ENCODE data around the gene PTRH2. TPM values are rescaled to one million over a fixed set of nuclear protein-coding genes. Genes with fewer than 3 reads are reported as not detected.

PTRH2 gene
- total and polyA plus RNA-seq, 2 donors (not counting 3 experiments of a cell fraction or from before 2014, with no cell fraction given): 40.1 to 46.7 TPM

DNA sequence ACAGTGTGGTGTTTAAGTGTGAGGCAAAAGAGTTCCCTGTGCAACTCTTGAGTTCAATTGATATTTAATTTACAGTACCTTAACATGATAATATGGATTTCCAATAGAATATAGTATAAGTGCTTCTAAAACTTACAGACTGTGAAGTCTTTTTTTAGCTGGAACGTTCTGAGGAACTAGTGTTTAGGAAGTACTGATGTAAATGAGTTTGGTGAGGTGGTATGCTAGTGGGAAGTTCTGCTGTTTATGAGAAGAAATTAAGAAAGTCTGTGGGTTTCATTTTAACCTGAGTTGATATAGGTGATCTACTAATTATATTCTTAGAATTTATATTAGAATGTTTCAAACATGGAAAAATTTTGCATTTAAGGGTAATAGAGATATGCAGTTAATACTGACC lies 32.0 kb downstream of the PTRH2 start:
- Histone ChIP-seq H2AFZ (ENCODE audit: low read depth, low read length) (no peak overlapping the region), H3K27me3 (ENCODE audit: control insufficient read depth in 2 of 2, insufficient read depth in 2 of 2, low read length in 2 of 2) (no peaks in the 10 kb centered on the region), H3K9ac (replicated peaks; ENCODE audit: extremely low read depth, insufficient read depth, low read length) (no peak overlapping the region), H3K9me1 (replicated peaks; ENCODE audit: control insufficient read depth, extremely low read depth, insufficient read depth, low read length) (no peaks in the 10 kb centered on the region), H3K27ac (ENCODE audit: insufficient read depth, low read depth, low read length) (no peak overlapping the region), H3K4me1 (ENCODE audit: control insufficient read depth, extremely low read depth, insufficient read depth, low read length) (peaks cover 16% of the 10 kb centered on the region), H3K4me2 (ENCODE audit: insufficient read depth, low read length) (no peak overlapping the region), H3K9me3 (replicated peaks; ENCODE audit: control insufficient read depth, insufficient read depth, low read length) (no peaks in the 10 kb centered on the region), H3K79me2 (ENCODE audit: control insufficient read depth, insufficient read depth, low read length) (peaks cover 44% of the 10 kb centered on the region), H3K4me3 (replicated peaks in 1 of 3; ENCODE audit: insufficient read depth in 1 of 3, low read depth in 1 of 3, low read length in 3 of 3) (no peak overlapping the region), H4K20me1 (replicated peaks; ENCODE audit: control insufficient read depth, extremely low read depth, insufficient read depth, low read length) (peaks cover 2% of the 10 kb centered on the region), H3K36me3 (ENCODE audit: control insufficient read depth in 2 of 2, extremely low read depth in 1 of 2, insufficient read depth in 2 of 2, low read length in 2 of 2) (peaks cover 19 to 49% of the 10 kb centered on the region in 2 experiments)
- no TSS peak for BruUV-seq (replicated peaks)
- dilution Hi-C loops (cut with MboI; ENCODE audit: extremely low pct_ligation_motif_present, low sequenced_read_pairs) (no loop called here), intact Hi-C loops (cut with micrococcal nuclease) (no loop called here)
- no peak for DNase-seq (ENCODE audit: low read depth, low spot score)
- ChIA-PET POLR2A (no interaction called here), CTCF (interaction anchor here (1.2 to 1.6 kb wide), 2 partner anchors 8 to 184 kb away, joined by 3 to 6 read pairs; no protein-coding TSS in a partner anchor)
- no peak for TF ChIP-seq POLR2A (IDR thresholded peaks at IDR 0.05; ENCODE audit: low read depth, low read length)
- no peak for TF ChIP-seq MYC (IDR thresholded peaks at IDR 0.05; ENCODE audit: low read depth, low read length)
- TF ChIP-seq FOS (IDR thresholded peaks at IDR 0.05; ENCODE audit: borderline replicate concordance, insufficient read depth, low read length): no peak
- no peak for TF ChIP-seq JUN (IDR thresholded peaks at IDR 0.05; ENCODE audit: borderline replicate concordance, insufficient read depth, insufficient read length, low read depth)
- TF ChIP-seq, protein P1, sequence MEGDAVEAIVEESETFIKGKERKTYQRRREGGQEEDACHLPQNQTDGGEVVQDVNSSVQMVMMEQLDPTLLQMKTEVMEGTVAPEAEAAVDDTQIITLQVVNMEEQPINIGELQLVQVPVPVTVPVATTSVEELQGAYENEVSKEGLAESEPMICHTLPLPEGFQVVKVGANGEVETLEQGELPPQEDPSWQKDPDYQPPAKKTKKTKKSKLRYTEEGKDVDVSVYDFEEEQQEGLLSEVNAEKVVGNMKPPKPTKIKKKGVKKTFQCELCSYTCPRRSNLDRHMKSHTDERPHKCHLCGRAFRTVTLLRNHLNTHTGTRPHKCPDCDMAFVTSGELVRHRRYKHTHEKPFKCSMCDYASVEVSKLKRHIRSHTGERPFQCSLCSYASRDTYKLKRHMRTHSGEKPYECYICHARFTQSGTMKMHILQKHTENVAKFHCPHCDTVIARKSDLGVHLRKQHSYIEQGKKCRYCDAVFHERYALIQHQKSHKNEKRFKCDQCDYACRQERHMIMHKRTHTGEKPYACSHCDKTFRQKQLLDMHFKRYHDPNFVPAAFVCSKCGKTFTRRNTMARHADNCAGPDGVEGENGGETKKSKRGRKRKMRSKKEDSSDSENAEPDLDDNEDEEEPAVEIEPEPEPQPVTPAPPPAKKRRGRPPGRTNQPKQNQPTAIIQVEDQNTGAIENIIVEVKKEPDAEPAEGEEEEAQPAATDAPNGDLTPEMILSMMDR (IDR thresholded peaks at IDR 0.05; ENCODE audit: extremely low read depth in 1 of 2, insufficient read depth in 1 of 2, low read depth in 1 of 2, low read length in 2 of 2): no peak
- TF ChIP-seq, protein P2, sequence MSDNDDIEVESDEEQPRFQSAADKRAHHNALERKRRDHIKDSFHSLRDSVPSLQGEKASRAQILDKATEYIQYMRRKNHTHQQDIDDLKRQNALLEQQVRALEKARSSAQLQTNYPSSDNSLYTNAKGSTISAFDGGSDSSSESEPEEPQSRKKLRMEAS (IDR thresholded peaks at IDR 0.05; ENCODE audit: insufficient read depth, insufficient read length): no peak
- no peak for TF ChIP-seq GATA2 (IDR thresholded peaks at IDR 0.05; ENCODE audit: insufficient read depth, insufficient read length, low read depth, low read length)
- TF ChIP-seq EZH2 (IDR thresholded peaks at IDR 0.05; ENCODE audit: borderline replicate concordance, low read depth, low read length, severe bottlenecking): no peak
- no peak for TF ChIP-seq POLR2AphosphoS5 (IDR thresholded peaks at IDR 0.05; ENCODE audit: insufficient read depth, low read depth, low read length)
- FAIRE-seq: no peak

Measured in endothelial cell of umbilical vein (primary cell).